GM19238 (cell line): ENCODE data around the gene SACM1L.
"Not testable (repeated sequence)": the region's sequence is repeated elsewhere in the genome, so short reads cannot be mapped to it uniquely, and the experiment has no call there.

Experiments
- DNase-seq: peaks from one replicate; pipeline ENCODE4 v3.0.0; 2011; ENCODE audit warnings: low spot score; ENCODE audit not compliant: insufficient read length

The SACM1L gene

GRCh38 chr3:45667569-45667934 is 21.6 kb upstream of the SACM1L start:
- DNase-seq = no peak

- DNase-seq = no peak
These were observed 18.8 kb upstream of the SACM1L start for GRCh38 chr3:45670436-45670835.

- no peak for DNase-seq
These were observed 18.2 kb upstream of the SACM1L start for GRCh38 chr3:45670991-45671390.

- DNase-seq = no peak
These were observed 15.9 kb upstream of the SACM1L start for GRCh38 chr3:45673273-45673672.

GRCh38 chr3:45676325-45677032 is 12.7 kb upstream of the SACM1L start:
- DNase-seq = no peak

- DNase-seq = no peak
These were observed 12.2 kb upstream of the SACM1L start for GRCh38 chr3:45677033-45677446.

GRCh38 chr3:45677841-45678240 is 11.4 kb upstream of the SACM1L start:
- no peak for DNase-seq

- no peak for DNase-seq
These were observed 9.4 kb upstream of the SACM1L start for GRCh38 chr3:45679805-45680204.

- DNase-seq = no peak
These were observed 8.0 kb upstream of the SACM1L start for GRCh38 chr3:45681221-45681620.

GRCh38 chr3:45681846-45682245 is 7.3 kb upstream of the SACM1L start:
- no peak for DNase-seq

GRCh38 chr3:45682311-45682710 is 6.9 kb upstream of the SACM1L start:
- no peak for DNase-seq

- no peak for DNase-seq
These were observed 6.4 kb upstream of the SACM1L start for GRCh38 chr3:45682786-45683185.

GRCh38 chr3:45683417-45684326 is 5.5 kb upstream of the SACM1L start:
- no peak for DNase-seq

- no peak for DNase-seq
These were observed 4.8 kb upstream of the SACM1L start for GRCh38 chr3:45684327-45684892.

GRCh38 chr3:45685722-45686121 is 3.5 kb upstream of the SACM1L start:
- DNase-seq = not testable (repeated sequence)

GRCh38 chr3:45686850-45687249 is 2.3 kb upstream of the SACM1L start:
- DNase-seq = no peak

GRCh38 chr3:45687828-45688193 is 1.4 kb upstream of the SACM1L start:
- no peak for DNase-seq

GRCh38 chr3:45688194-45688881 is 858 bp upstream of the SACM1L start:
- no peak for DNase-seq

- no peak for DNase-seq
These were observed 570 bp downstream of the SACM1L start for GRCh38 chr3:45689787-45690145.

- no peak for DNase-seq
These were observed 1.3 kb downstream of the SACM1L start for GRCh38 chr3:45690336-45691035.

GRCh38 chr3:45691842-45692241 is 2.6 kb downstream of the SACM1L start:
- no peak for DNase-seq
